BLaER1 treated with 17β-estradiol and CSF1 and Interleukin-3, amounts not matched to agents 10 nM and 100 nM (cell line): ENCODE results near the gene SPSB3.

Source experiments
- H3K27ac ChIP-seq, 11 experiments: shearing (Covaris generic); formaldehyde crosslinking; 2 replicates each; pipeline ENCODE4 v1.8.1; 2022
- H3K27me3 ChIP-seq, 11 experiments: shearing (Covaris generic); formaldehyde crosslinking; 2 replicates each; pipeline ENCODE4 v1.8.1; 2022
- H3K36me3 ChIP-seq, 11 experiments: shearing (Covaris generic); formaldehyde crosslinking; 2 replicates each; pipeline ENCODE4 v1.8.1; 2022
- H3K4me1 ChIP-seq, 10 experiments: shearing (Covaris generic); formaldehyde crosslinking; 2 replicates each; pipeline ENCODE4 v1.8.1; 2022
- H3K4me2 ChIP-seq, 11 experiments: shearing (Covaris generic); formaldehyde crosslinking; 2 replicates each; pipeline ENCODE4 v1.8.1; 2022
- H3K4me3 ChIP-seq, 10 experiments: shearing (Covaris generic); formaldehyde crosslinking; 2 replicates each; pipeline ENCODE4 v1.8.1; 2022
- H3K9ac ChIP-seq, 11 experiments: shearing (Covaris generic); formaldehyde crosslinking; 2 replicates each; pipeline ENCODE4 v1.8.1; 2022
- H3K9me3 ChIP-seq, 11 experiments: shearing (Covaris generic); formaldehyde crosslinking; replicated peaks in 1 of 11; 2 replicates each; pipeline ENCODE4 v1.8.1; 2022
- H4K20me1 ChIP-seq, 11 experiments: shearing (Covaris generic); formaldehyde crosslinking; 2 replicates each; pipeline ENCODE4 v1.8.1; 2022
- Cebpa-rat ChIP-seq, 11 experiments: shearing (Covaris generic); IDR thresholded peaks; 2 replicates each; pipeline ENCODE4 v1.8.1; 2022

The SPSB3 gene

DNA sequence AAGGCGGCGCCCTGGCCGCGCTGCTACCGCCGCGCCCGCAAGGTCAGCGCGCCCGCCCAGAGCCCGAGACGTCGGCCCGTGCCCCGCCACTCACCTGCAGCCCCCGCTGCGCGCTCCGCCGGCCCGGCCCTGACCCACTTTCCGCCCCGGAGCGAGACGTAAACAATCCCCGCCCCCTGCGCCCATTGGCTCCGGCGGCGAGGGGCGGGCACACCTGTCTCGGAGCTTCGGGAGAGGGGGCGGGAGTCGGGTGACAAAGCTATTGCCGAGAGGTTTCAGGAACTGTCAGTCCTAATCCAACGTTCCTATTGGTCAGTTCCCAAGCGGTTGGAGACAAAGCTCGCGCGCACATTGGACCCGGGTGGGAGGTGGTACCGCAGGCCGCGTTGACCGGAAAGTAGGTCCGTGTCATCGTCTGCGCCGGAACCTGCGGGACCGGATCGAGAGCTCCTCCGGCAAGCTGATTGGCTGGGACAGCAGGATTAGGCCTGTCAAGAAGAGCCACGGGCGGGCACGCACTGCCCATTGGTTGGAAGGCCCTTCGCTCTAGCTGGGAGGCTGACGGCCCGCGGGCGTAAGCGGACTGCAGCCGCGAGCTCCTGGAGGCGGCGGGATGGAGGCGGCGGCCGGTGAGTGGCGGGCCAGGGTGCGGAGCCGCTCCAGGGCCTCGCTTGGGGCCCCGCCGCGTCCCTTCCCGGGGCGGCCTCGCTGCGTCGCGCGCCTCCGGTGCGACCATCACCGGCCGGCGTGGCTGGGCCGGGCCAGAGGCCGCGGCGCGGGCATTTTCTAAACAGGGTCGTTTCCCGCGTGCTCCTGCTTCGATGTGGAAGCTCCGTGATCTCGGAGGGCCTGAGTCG lies at the start of gene SPSB3, which contains the start of gene NUBP2:
SPSB3 (minus strand) TSS at position 164 of the 857 bp plus-strand sequence. CDS start 1,088 bp downstream, outside the sequence.
NUBP2 (plus strand) TSS at position 553 of the 857 bp plus-strand sequence; CDS start at position 614, 61 bp downstream.
- Histone ChIP-seq H3K9me3 (no peaks in the 10 kb centered on the region), H3K4me1 (peaks cover 21 to 40% (median 23%) of the 10 kb centered on the region in 10 experiments), H3K27ac (peak within 1 kb of the TSS; percentile 54 to 91 (median 83); a peak in 21 of 22 replicates), H3K36me3 (peaks cover 51 to 71% (median 57%) of the 10 kb centered on the region in 11 experiments), H3K27me3 (no peaks in the 10 kb centered on the region), H3K4me2 (peak within 1 kb of the TSS; percentile 83 to 99 (median 96)), H3K4me3 (peak within 1 kb of the TSS; percentile 78 to 99 (median 88)), H4K20me1 (peaks cover 61 to 91% (median 86%) of the 10 kb centered on the region in 11 experiments), H3K9ac (peak within 1 kb of the TSS; percentile 83 to 95 (median 89))
- TF ChIP-seq Cebpa-rat (IDR thresholded peaks at IDR 0.05): no peak

DNA sequence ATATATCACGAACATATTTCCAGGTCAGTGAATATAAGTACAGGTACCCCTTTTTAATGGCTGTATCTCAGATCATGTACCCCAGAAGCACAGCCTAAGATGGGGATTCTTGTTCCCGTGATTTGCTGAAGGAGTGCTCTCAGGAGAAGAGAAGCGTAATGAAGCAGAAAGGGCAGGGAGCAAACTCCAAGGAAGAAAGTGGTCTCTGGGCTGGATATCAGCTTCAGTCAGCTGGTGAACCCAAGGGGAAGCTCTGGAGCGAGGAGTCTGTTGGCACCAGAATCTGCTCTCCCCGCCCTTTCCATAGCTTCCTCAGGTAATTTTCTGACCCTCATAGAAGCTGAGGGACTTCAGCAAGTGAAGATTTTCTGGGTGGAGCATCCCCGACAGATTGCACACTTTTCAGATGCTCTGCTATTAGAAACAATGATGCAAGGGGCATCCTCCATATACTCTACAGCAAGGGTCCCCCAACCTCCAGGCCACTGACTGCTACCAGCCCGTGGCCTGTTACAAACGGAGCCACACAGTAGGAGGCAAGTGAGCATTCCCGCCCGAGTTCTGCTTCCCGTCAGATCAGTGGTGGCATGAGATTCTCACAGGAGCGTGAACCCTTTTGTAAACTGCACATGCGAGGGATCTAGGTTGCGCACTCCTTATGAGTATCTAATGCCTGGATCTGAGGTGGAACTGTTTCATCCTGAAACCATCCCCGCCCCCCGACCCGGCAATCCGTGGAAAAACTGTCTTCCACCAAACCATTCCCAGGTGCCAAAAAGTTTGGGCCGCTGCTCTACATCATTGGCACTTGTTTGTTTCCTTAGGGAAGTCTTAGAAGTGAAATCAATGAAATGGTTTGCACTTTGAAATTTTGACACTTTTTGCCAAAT lies 49.1 kb upstream of the SPSB3 start:
- Histone ChIP-seq H3K27ac (no peak overlapping the region), H3K36me3 (peaks cover 8 to 32% (median 18%) of the 10 kb centered on the region in 11 experiments; a peak in 17 of 22 replicates), H3K9ac (no peak overlapping the region), H4K20me1 (peaks cover 0 to 33% (median 16%) of the 10 kb centered on the region in 11 experiments; a peak in 14 of 22 replicates), H3K4me2 (no peak overlapping the region), H3K4me1 (peaks cover 20 to 32% (median 22%) of the 10 kb centered on the region in 10 experiments), H3K27me3 (no peaks in the 10 kb centered on the region), H3K4me3 (no peak overlapping the region), H3K9me3 (no peaks in the 10 kb centered on the region)
- TF ChIP-seq Cebpa-rat (IDR thresholded peaks at IDR 0.05): no peak

DNA sequence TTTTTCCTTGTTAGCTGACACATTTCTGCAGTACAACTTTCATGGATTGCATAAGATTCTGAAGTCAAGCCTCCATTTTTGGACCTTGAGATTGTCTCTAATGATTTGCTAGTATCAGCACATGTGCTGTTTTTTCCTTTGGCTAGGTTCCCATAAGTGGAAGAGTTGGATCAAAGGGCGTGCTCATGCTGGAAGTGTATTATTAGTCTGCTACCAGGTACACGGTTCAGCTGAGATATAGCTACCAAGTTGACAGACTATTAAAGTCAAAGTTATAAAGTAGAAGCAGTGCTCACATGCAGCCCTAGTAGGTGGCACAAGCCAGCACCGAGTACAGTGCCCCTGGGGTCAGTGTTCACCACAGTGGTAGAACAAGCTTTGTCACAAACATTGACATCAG lies 47.8 kb upstream of the SPSB3 start:
- TF ChIP-seq Cebpa-rat (IDR thresholded peaks at IDR 0.05): no peak
- peak overlapping the region in 3 of 11 experiments; percentile 89 to 97 (median 92); a peak in 3 of 22 replicates for H3K4me2 ChIP-seq

DNA sequence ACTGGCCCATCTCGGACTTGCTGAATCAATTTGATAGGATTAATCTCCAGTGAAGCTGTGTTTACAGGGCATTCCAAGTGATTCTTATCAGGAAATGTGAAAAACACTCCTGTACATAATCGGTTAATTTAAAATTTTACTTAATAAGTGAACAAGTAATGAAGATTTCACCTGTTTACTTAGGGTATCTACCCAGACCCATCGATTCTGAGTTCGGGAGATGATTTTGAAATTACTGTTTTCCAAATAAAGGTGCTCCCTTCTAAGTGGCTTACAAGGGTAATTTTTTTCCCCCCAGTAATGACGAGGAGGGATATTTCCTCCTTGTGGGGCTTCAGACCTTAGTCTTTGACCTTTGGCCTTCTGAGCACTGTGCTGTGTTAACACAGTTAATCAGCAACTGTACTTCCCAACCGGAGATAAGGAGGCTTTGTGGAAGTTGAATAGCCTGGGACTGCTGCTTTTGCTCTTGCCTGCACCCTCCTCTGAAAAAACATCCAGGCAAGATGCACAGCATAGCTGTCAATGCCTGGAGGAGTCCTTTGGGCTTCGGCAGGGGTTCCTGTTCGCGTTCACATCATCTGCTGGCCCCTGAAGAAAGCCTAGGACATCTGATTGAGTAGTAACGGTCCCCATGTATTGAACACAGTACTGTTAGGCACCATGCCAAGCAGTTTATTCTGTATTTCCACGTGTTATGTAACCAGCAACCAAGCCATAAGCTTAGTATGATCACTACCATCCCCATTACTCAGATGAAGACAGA lies 46.5 kb upstream of the SPSB3 start:
- TF ChIP-seq Cebpa-rat (IDR thresholded peaks at IDR 0.05): no peak
- Histone ChIP-seq H4K20me1 (peaks cover 5 to 52% (median 20%) of the 10 kb centered on the region in 11 experiments; a peak in 16 of 22 replicates), H3K4me2 (peak overlapping the region; percentile 88 to 100 (median 97)), H3K27me3 (no peaks in the 10 kb centered on the region), H3K4me1 (peaks cover 32 to 52% (median 34%) of the 10 kb centered on the region in 10 experiments), H3K4me3 (peak overlapping the region; percentile 7 to 96 (median 84); a peak in 13 of 20 replicates), H3K27ac (no peak overlapping the region; a peak in 2 of 22 replicates), H3K36me3 (peaks cover 8 to 32% (median 18%) of the 10 kb centered on the region in 11 experiments; a peak in 17 of 22 replicates), H3K9ac (peak overlapping the region; percentile 18 to 91 (median 86); a peak in 18 of 22 replicates), H3K9me3 (no peaks in the 10 kb centered on the region)

More for the DNA sequence above, 47.8 kb upstream of the SPSB3 start:
- Histone ChIP-seq H3K9me3 (no peaks in the 10 kb centered on the region), H3K36me3 (peaks cover 8 to 32% (median 18%) of the 10 kb centered on the region in 11 experiments; a peak in 17 of 22 replicates), H3K27me3 (no peaks in the 10 kb centered on the region), H4K20me1 (peaks cover 0 to 40% (median 16%) of the 10 kb centered on the region in 11 experiments; a peak in 15 of 22 replicates), H3K4me3 (no peak overlapping the region), H3K27ac (no peak overlapping the region), H3K4me1 (peaks cover 28 to 38% (median 31%) of the 10 kb centered on the region in 10 experiments), H3K9ac (peak overlapping the region in 1 of 11 experiments; percentile 34; a peak in 2 of 22 replicates)

DNA sequence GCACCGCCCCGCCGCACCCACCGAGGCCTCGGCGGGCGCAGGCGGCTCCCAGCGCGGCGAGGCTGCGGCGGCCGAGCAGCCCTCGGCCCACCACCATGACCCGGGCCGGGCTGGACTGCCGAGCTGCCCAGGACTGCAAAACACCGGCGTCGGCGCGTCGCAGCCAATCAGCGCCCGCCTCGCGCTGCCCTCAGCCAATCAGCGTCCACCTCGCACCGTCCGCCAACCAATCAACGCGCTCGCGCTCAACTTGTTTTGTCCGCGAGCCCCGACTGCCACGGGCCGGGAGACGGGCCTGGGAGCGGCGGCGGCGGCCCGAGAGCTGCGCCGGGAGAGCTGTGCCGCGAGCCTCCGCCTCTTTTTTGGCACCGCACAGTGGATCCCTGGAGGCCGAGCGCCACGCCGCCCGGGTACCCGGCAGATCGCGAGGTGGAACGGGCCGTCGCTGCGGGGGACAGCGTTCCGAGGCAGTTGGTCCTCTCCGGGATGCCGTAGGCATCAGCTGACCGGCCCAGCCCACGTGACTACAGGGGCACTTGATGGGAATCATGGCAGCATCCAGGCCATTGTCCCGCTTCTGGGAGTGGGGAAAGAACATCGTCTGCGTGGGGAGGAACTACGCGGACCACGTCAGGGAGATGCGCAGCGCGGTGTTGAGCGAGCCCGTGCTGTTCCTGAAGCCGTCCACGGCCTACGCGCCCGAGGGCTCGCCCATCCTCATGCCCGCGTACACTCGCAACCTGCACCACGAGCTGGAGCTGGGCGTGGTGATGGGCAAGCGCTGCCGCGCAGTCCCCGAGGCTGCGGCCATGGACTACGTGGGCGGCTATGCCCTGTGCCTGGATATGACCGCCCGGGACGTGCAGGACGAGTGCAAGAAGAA lies 44.6 kb upstream of the SPSB3 start, which contains the start of the genes FAHD1 and HAGH:
FAHD1 (plus strand) TSS at position 516 of the 883 bp plus-strand sequence; CDS start at position 549, 33 bp downstream.
HAGH (minus strand) TSS at position 135 of the 883 bp plus-strand sequence; CDS start at position 97, 38 bp downstream.
- peak within 1 kb of the TSS; percentile 88 to 100 (median 97) for H3K4me2 ChIP-seq
- no peak for TF ChIP-seq Cebpa-rat (IDR thresholded peaks at IDR 0.05)
- peaks cover 5 to 59% (median 27%) of the 10 kb centered on the region in 11 experiments; a peak in 16 of 22 replicates for H4K20me1 ChIP-seq
- H3K4me1 ChIP-seq: peaks cover 32 to 54% (median 34%) of the 10 kb centered on the region in 10 experiments
- H3K9ac ChIP-seq: peak within 1 kb of the TSS; percentile 81 to 91 (median 86)
- peak within 1 kb of the TSS; percentile 54 to 91 (median 79) for H3K27ac ChIP-seq
- H3K4me3 ChIP-seq: peak within 1 kb of the TSS; percentile 73 to 96 (median 85)
- H3K27me3 ChIP-seq: no peaks in the 10 kb centered on the region
- H3K9me3 ChIP-seq: no peaks in the 10 kb centered on the region
- peaks cover 17 to 40% (median 27%) of the 10 kb centered on the region in 11 experiments; a peak in 20 of 22 replicates for H3K36me3 ChIP-seq

DNA sequence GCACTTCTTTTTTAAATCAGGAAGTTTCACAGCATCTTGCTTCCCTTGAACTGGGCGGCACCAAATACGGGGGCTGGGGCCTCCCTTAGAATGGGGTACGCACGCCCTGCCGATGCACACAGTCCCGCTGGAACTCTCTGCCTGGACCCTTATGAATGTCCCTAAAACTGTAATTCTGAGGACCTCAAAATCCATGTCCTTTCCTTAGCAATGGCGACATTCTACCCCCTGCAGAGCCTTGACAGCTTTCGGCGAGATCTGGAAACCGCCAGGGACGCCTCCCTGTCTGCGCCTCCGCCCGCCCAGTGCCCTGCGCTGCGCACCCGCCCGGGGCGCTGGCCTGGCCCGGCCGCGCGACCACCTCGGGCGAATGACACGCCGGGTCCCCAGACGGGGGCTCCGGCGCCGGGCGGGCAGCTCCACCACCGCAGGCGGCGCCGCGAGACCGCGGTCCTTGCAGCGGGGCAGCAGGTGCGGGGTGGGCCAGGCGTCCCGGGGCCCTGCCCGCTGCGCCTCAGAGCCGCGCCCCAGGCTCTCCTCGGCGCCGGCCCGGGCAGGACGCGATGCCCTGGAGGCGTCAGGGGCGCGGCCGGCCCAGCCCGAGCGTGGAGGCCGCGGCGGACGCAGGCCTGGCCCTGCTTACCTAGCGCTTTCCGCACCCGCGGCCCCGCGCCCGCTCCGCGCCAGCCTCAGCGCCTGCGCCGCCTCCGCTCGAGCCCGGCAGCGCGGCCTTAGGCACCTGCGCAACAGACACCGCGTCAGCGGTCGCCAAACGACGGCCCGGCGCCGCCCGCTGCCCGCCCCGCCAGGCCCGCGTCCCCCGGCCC lies 43.7 kb upstream of the SPSB3 start:
- Histone ChIP-seq H3K4me3 (peak overlapping the region; percentile 73 to 96 (median 85)), H3K9ac (peak overlapping the region; percentile 81 to 91 (median 86)), H4K20me1 (peaks cover 5 to 55% (median 27%) of the 10 kb centered on the region in 11 experiments; a peak in 16 of 22 replicates), H3K27me3 (no peaks in the 10 kb centered on the region), H3K36me3 (peaks cover 23 to 43% (median 29%) of the 10 kb centered on the region in 11 experiments; a peak in 20 of 22 replicates), H3K4me2 (peak overlapping the region; percentile 87 to 100 (median 97)), H3K27ac (peak overlapping the region; percentile 54 to 91 (median 79); a peak in 21 of 22 replicates), H3K4me1 (peaks cover 32 to 54% (median 34%) of the 10 kb centered on the region in 10 experiments), H3K9me3 (no peaks in the 10 kb centered on the region)
- TF ChIP-seq Cebpa-rat (IDR thresholded peaks at IDR 0.05): no peak
